ENCODE results near the gene TNFSF10. TPM values are rescaled to one million over a fixed set of nuclear protein-coding genes. Genes with fewer than 3 reads are reported as not detected.
"Not testable (repeated sequence)": the region's sequence is repeated elsewhere in the genome, so short reads cannot be mapped to it uniquely, and the experiment has no call there.

TNFSF10 gene
- total RNA-seq, 5 donors from 2014 or later (not counting 1 experiment from before 2014, with no cell fraction given): 22.3 to 49.7 (median 35.8) TPM

- no peak for DNase-seq
- no CpG with 5 or more reads among the region's 18 CpGs for WGBS (ENCODE audit: insufficient coverage)
- H3K36me3 Mint-ChIP-seq: peaks cover 3% of the 10 kb centered on the region
- Histone ChIP-seq H3K36me3 (ENCODE audit: control insufficient read depth in 2 of 2, extremely low read depth in 1 of 2, insufficient read depth in 1 of 2, low read length in 1 of 2) (no peaks in the 10 kb centered on the region), H3K9me3 (no peaks in the 10 kb centered on the region), H3K27ac (ENCODE audit: low read length) (no peak overlapping the region), H3K27me3 (replicated peaks in 1 of 2; ENCODE audit: control insufficient read depth in 2 of 2, extremely low read depth in 1 of 2, insufficient read depth in 2 of 2, low read length in 1 of 2) (no peaks in the 10 kb centered on the region), H3K4me3 (ENCODE audit: control insufficient read depth in 1 of 2, extremely low read depth in 1 of 2, low read length in 1 of 2) (no peak overlapping the region), H3K4me1 (ENCODE audit: control insufficient read depth in 1 of 2, extremely low read depth in 1 of 2, insufficient read depth in 2 of 2, low read length in 2 of 2) (peaks cover 9 to 22% of the 10 kb centered on the region in 2 experiments)
- POLR2A ChIA-PET: interaction anchor here in 1 of 2 donors (0.5 kb wide), 1 partner anchor 1518 kb away, joined by 3 read pairs; no protein-coding TSS in a partner anchor
- H3K27ac Mint-ChIP-seq: peak overlapping the region; percentile 4 to 99
- no peaks in the 10 kb centered on the region for H3K9me3 Mint-ChIP-seq
- no peak overlapping the region for H3K4me3 Mint-ChIP-seq
- H3K27me3 Mint-ChIP-seq: no peaks in the 10 kb centered on the region
- CTCF ChIA-PET: interaction anchor here in 1 of 2 donors (0.6 kb wide), 1 partner anchor 144 kb away, joined by 3 read pairs; no protein-coding TSS in a partner anchor
- peaks cover 41 to 52% (median 46%) of the 10 kb centered on the region in 3 donors for H3K4me1 Mint-ChIP-seq
- ATAC-seq (replicated peaks in 1 of 4): no peak
Measured at GRCh38 chr3:172525116-172525613, 1.9 kb upstream of the TNFSF10 start.

- DNase-seq: no peak
- ChIA-PET CTCF (interaction anchor here (0.7 to 1.0 kb wide), 2 partner anchors 71 to 113 kb away, joined by 3 to 6 read pairs; no protein-coding TSS in a partner anchor), POLR2A (no interaction called here)
- H3K4me3 Mint-ChIP-seq: peak overlapping the region in 1 of 3 donors; percentile 93
- peaks cover 40 to 52% (median 46%) of the 10 kb centered on the region in 3 donors for H3K4me1 Mint-ChIP-seq
- ATAC-seq (replicated peaks in 1 of 4): no peak
- peaks cover 3% of the 10 kb centered on the region for H3K36me3 Mint-ChIP-seq
- 88% methylated on average over 1 of the region's 3 CpGs for WGBS (ENCODE audit: insufficient coverage)
- H3K9me3 Mint-ChIP-seq: no peaks in the 10 kb centered on the region
- no peaks in the 10 kb centered on the region for H3K27me3 Mint-ChIP-seq
- Histone ChIP-seq H3K27me3 (replicated peaks in 1 of 2; ENCODE audit: control insufficient read depth in 2 of 2, extremely low read depth in 1 of 2, insufficient read depth in 2 of 2, low read length in 1 of 2) (no peaks in the 10 kb centered on the region), H3K27ac (ENCODE audit: low read length) (no peak overlapping the region), H3K36me3 (ENCODE audit: control insufficient read depth in 2 of 2, extremely low read depth in 1 of 2, insufficient read depth in 1 of 2, low read length in 1 of 2) (no peaks in the 10 kb centered on the region), H3K4me1 (ENCODE audit: control insufficient read depth in 1 of 2, extremely low read depth in 1 of 2, insufficient read depth in 2 of 2, low read length in 2 of 2) (peaks cover 9 to 22% of the 10 kb centered on the region in 2 experiments), H3K9me3 (no peaks in the 10 kb centered on the region), H3K4me3 (ENCODE audit: control insufficient read depth in 1 of 2, extremely low read depth in 1 of 2, low read length in 1 of 2) (no peak overlapping the region)
- H3K27ac Mint-ChIP-seq: peak overlapping the region; percentile 98 to 99
Measured at GRCh38 chr3:172524611-172525010, 1.4 kb upstream of the TNFSF10 start.

- Histone ChIP-seq H3K4me3 (ENCODE audit: control insufficient read depth in 1 of 2, extremely low read depth in 1 of 2, low read length in 1 of 2) (peak overlapping the region; percentile 64 to 73), H3K27ac (ENCODE audit: low read length) (peak overlapping the region; percentile 84), H3K4me1 (ENCODE audit: control insufficient read depth in 1 of 2, extremely low read depth in 1 of 2, insufficient read depth in 2 of 2, low read length in 2 of 2) (peaks cover 28 to 32% of the 10 kb centered on the region in 2 experiments)
- no CpG with 5 or more reads among the region's 6 CpGs for WGBS (ENCODE audit: insufficient coverage)
- Mint-ChIP-seq H3K4me3 (peak overlapping the region; percentile 93 to 97 (median 96)), H3K27ac (peak overlapping the region; percentile 98 to 99), H3K4me1 (peaks cover 63 to 74% (median 65%) of the 10 kb centered on the region in 3 donors), H3K36me3 (peaks cover 10% of the 10 kb centered on the region)
- CTCF ChIA-PET: interaction anchor here (0.6 to 2.7 kb wide), 7 partner anchors 8 to 165 kb away, joined by 3 to 23 read pairs (median 4); no protein-coding TSS in a partner anchor
- H3K9me3 Mint-ChIP-seq; H3K9me3 ChIP-seq; H3K27me3 ChIP-seq (replicated peaks in 1 of 2; ENCODE audit: control insufficient read depth in 2 of 2, extremely low read depth in 1 of 2, insufficient read depth in 2 of 2, low read length in 1 of 2); H3K36me3 ChIP-seq (ENCODE audit: control insufficient read depth in 2 of 2, extremely low read depth in 1 of 2, insufficient read depth in 1 of 2, low read length in 1 of 2); H3K27me3 Mint-ChIP-seq: not testable (repeated sequence)
- POLR2A ChIA-PET: interaction anchor here in 1 of 2 donors (0.6 to 0.7 kb wide), 2 partner anchors 34 to 101 kb away, joined by 3 read pairs; no protein-coding TSS in a partner anchor
- DNase-seq (peak in 1 of 35 experiments; percentile 38), ATAC-seq (replicated peaks in 1 of 4) (peak in 3 of 4 experiments; percentile 21 to 57 (median 37))
Measured at GRCh38 chr3:172521837-172522726, 1.1 kb downstream of the TNFSF10 start.

- DNase-seq: peak in 3 of 35 experiments; percentile 3 to 38 (median 4)
Measured at GRCh38 chr3:172520301-172520831, 2.9 kb downstream of the TNFSF10 start.

GRCh38 chr3:172519740-172520139, 3.5 kb downstream of the TNFSF10 start:
- Histone ChIP-seq H3K9me3 (no peaks in the 10 kb centered on the region), H3K4me3 (ENCODE audit: control insufficient read depth in 1 of 2, extremely low read depth in 1 of 2, low read length in 1 of 2) (peak overlapping the region in 1 of 2 donors; percentile 64), H3K36me3 (ENCODE audit: control insufficient read depth in 2 of 2, extremely low read depth in 1 of 2, insufficient read depth in 1 of 2, low read length in 1 of 2) (peaks cover 0 to 4% of the 10 kb centered on the region in 2 donors), H3K27ac (ENCODE audit: low read length) (no peak overlapping the region), H3K27me3 (replicated peaks in 1 of 2; ENCODE audit: control insufficient read depth in 2 of 2, extremely low read depth in 1 of 2, insufficient read depth in 2 of 2, low read length in 1 of 2) (no peaks in the 10 kb centered on the region), H3K4me1 (ENCODE audit: control insufficient read depth in 1 of 2, extremely low read depth in 1 of 2, insufficient read depth in 2 of 2, low read length in 2 of 2) (peaks cover 46 to 52% of the 10 kb centered on the region in 2 experiments)
- CTCF ChIA-PET: interaction anchor here (1.4 to 2.3 kb wide), 3 partner anchors 11 to 76 kb away, joined by 4 to 10 read pairs (median 8); no protein-coding TSS in a partner anchor
- H3K27me3 Mint-ChIP-seq: no peaks in the 10 kb centered on the region
- peak overlapping the region; percentile 93 to 97 (median 96) for H3K4me3 Mint-ChIP-seq
- POLR2A ChIA-PET: interaction anchor here in 1 of 2 donors (0.6 kb wide), 1 partner anchor 45 kb away, joined by 3 read pairs; no protein-coding TSS in a partner anchor
- H3K4me1 Mint-ChIP-seq: peaks cover 85 to 93% (median 86%) of the 10 kb centered on the region in 3 donors
- H3K9me3 Mint-ChIP-seq: no peaks in the 10 kb centered on the region
- peaks cover 28% of the 10 kb centered on the region for H3K36me3 Mint-ChIP-seq
- 63% methylated on average over 1 of the region's 5 CpGs for WGBS (ENCODE audit: insufficient coverage)
- H3K27ac Mint-ChIP-seq: peak overlapping the region; percentile 89 to 97
- no peak for ATAC-seq (replicated peaks in 1 of 4)
- peak in 1 of 35 experiments; percentile 20 for DNase-seq

More at GRCh38 chr3:172520301-172520831, 2.9 kb downstream of the TNFSF10 start:
- peaks cover 22% of the 10 kb centered on the region for H3K36me3 Mint-ChIP-seq
- no peaks in the 10 kb centered on the region for H3K27me3 Mint-ChIP-seq
- Histone ChIP-seq H3K9me3 (no peaks in the 10 kb centered on the region), H3K27me3 (replicated peaks in 1 of 2; ENCODE audit: control insufficient read depth in 2 of 2, extremely low read depth in 1 of 2, insufficient read depth in 2 of 2, low read length in 1 of 2) (no peaks in the 10 kb centered on the region), H3K4me1 (ENCODE audit: control insufficient read depth in 1 of 2, extremely low read depth in 1 of 2, insufficient read depth in 2 of 2, low read length in 2 of 2) (peaks cover 40 to 48% of the 10 kb centered on the region in 2 experiments), H3K36me3 (ENCODE audit: control insufficient read depth in 2 of 2, extremely low read depth in 1 of 2, insufficient read depth in 1 of 2, low read length in 1 of 2) (no peaks in the 10 kb centered on the region), H3K4me3 (ENCODE audit: control insufficient read depth in 1 of 2, extremely low read depth in 1 of 2, low read length in 1 of 2) (peak overlapping the region; percentile 39 to 64), H3K27ac (ENCODE audit: low read length) (peak overlapping the region; percentile 42)
- WGBS (ENCODE audit: insufficient coverage): 6% methylated on average over 4 of the region's 4 CpGs
- H3K4me1 Mint-ChIP-seq: peaks cover 79 to 91% (median 82%) of the 10 kb centered on the region in 3 donors
- peak overlapping the region; percentile 97 to 99 for H3K27ac Mint-ChIP-seq
- CTCF ChIA-PET: interaction anchor here (0.6 to 2.3 kb wide), 5 partner anchors 10 to 76 kb away, joined by 3 to 10 read pairs (median 4); no protein-coding TSS in a partner anchor
- no peaks in the 10 kb centered on the region for H3K9me3 Mint-ChIP-seq
- POLR2A ChIA-PET: interaction anchor here in 1 of 2 donors (0.6 kb wide), 1 partner anchor 10 kb away, joined by 3 read pairs; no protein-coding TSS in a partner anchor
- ATAC-seq (replicated peaks in 1 of 4): peak in 1 of 4 experiments; percentile 7
- peak overlapping the region; percentile 93 to 97 (median 96) for H3K4me3 Mint-ChIP-seq

Data from T-cell (primary cell).